ENCODE measurements around the gene ZMYM4. TPM values are rescaled to one million over a fixed set of nuclear protein-coding genes. Genes with fewer than 3 reads are reported as not detected.
"Not testable (repeated sequence)": the region's sequence is repeated elsewhere in the genome, so short reads cannot be mapped to it uniquely, and the experiment has no call there.

ZMYM4 gene
- 116 TPM for total RNA-seq

- peak; percentile 81 to 85 for DNase-seq (ENCODE audit: low spot score in 2 of 2)
- FAIRE-seq, result no peak
Observed at GRCh38 chr1:35268282-35269200, at the start of gene ZMYM4. ZMYM4 (plus strand) TSS chr1:35268709; CDS start chr1:35269047, 338 bp downstream.

GRCh38 chr1:35220976-35221375 is 47.5 kb upstream of the ZMYM4 start:
- no peak for DNase-seq (ENCODE audit: low spot score in 2 of 2)
- FAIRE-seq, result no peak

GRCh38 chr1:35222322-35223083 is 46.0 kb upstream of the ZMYM4 start:
- no peak for DNase-seq (ENCODE audit: low spot score in 2 of 2)
- no peak for FAIRE-seq

GRCh38 chr1:35223084-35223630 is 45.4 kb upstream of the ZMYM4 start:
- DNase-seq (ENCODE audit: low spot score in 2 of 2) (no peak), FAIRE-seq (no peak)

- FAIRE-seq (no peak), DNase-seq (ENCODE audit: low spot score in 2 of 2) (no peak)
Observed at GRCh38 chr1:35226546-35226945, 42.0 kb upstream of the ZMYM4 start.

DNA sequence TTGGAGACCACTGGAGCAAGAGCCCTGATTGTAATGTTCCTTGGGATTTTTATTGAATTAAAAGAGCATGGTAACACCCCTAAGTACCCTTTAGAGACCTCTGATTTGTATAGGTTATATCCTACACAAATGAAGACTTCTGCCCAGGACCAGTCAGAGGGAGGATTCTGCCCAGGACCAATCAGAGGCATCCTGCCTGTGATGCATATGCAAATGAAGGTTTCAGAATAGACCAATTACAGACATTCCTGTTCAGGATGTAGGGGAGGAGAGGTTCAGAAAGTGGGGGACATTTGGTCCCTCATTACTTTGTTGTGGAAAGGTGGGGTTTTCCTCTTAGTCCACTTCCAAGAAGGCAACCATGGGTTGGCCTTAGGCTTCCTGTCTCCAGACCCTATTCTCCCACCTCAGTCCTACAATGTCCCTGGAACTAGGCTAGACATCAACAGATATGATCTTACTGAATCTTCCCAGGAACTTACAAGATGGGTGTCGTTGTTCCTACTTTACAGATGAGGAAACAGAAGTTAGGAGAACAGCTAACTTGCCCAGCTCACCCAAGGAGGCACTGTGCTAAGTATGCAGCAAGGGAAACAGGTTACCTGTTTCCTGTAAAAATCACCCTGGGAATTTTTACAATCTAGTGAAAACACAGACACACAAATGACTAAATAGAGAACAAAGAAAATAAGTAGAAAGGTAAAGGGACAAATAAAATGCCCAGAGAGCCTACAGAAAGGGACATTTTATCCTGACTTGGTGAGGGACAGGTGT is 38.7 kb upstream of the ZMYM4 start:
- no peak for FAIRE-seq
- no peak for DNase-seq (ENCODE audit: low spot score in 2 of 2)

DNA sequence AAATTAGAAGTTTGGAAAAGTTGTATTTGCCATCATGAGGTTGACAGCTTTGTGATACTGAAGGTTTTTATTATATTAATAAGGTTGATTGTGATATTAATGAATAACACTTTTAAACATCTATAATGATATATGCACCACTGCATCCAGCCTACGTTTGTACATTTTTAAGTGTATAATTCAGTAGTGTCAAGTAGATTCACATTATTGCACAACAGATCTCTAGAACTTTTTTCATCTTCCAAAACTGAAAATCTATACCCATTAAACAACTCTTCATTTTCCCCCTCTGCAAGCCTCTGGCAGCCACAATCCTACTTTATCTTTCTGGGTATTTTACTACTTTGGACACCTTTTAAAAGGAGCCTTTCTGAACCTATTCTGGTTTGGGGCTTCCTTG is 37.2 kb upstream of the ZMYM4 start:
- FAIRE-seq, result no peak

GRCh38 chr1:35236772-35237171 is 31.7 kb upstream of the ZMYM4 start:
- not testable (repeated sequence) for DNase-seq (ENCODE audit: low spot score in 2 of 2); FAIRE-seq

More for the DNA sequence above, 37.2 kb upstream of the ZMYM4 start:
- DNase-seq (ENCODE audit: low spot score in 2 of 2), result no peak

- DNase-seq (ENCODE audit: low spot score in 2 of 2), result no peak
- FAIRE-seq, result no peak
Observed at GRCh38 chr1:35243691-35244090, 24.8 kb upstream of the ZMYM4 start.

DNA sequence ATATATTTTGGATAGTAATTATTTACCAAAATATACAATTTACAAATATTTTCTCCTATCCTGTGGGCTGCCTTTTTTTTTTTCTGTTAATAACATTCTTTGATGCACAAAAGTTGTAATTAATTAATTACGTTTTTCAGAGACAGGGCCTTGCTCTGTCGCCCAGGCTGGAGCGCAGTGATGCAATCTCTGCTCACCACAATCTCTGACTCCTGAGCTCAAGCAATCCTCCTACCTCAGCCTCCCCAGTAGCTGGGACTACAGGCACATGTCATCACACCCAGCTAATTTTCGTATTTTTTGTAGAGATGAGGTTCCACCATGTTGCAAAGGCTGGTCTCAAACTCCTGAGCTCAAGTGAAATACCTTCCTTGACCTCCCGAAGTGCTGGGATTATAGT is 21.3 kb upstream of the ZMYM4 start:
- FAIRE-seq, result no peak

DNA sequence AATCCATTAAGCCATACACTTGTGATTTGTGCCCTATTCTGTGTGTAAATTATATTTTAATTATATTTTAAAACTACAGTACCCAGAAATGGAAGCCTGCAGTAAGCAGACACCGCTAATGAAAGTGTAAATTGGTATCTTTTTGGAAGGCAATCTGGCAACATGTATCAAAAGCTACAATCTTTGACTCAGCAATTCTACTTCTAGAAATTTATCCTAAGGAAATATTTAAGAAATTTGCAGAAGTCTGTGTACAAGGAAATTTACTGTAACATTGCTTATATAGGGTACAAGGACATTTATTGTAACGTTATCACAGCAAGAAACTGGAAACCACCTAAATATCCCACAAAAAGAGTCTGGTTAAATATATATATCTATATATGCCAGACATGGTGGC is 14.6 kb upstream of the ZMYM4 start:
- no peak for DNase-seq (ENCODE audit: low spot score in 2 of 2)
- no peak for FAIRE-seq

More for the DNA sequence above, 21.3 kb upstream of the ZMYM4 start:
- DNase-seq (ENCODE audit: low spot score in 2 of 2), result no peak

- FAIRE-seq (no peak), DNase-seq (ENCODE audit: low spot score in 2 of 2) (no peak)
Observed at GRCh38 chr1:35255276-35255675, 13.2 kb upstream of the ZMYM4 start.

GRCh38 chr1:35259561-35259960 is 8.9 kb upstream of the ZMYM4 start:
- FAIRE-seq (no peak), DNase-seq (ENCODE audit: low spot score in 2 of 2) (no peak)

DNA sequence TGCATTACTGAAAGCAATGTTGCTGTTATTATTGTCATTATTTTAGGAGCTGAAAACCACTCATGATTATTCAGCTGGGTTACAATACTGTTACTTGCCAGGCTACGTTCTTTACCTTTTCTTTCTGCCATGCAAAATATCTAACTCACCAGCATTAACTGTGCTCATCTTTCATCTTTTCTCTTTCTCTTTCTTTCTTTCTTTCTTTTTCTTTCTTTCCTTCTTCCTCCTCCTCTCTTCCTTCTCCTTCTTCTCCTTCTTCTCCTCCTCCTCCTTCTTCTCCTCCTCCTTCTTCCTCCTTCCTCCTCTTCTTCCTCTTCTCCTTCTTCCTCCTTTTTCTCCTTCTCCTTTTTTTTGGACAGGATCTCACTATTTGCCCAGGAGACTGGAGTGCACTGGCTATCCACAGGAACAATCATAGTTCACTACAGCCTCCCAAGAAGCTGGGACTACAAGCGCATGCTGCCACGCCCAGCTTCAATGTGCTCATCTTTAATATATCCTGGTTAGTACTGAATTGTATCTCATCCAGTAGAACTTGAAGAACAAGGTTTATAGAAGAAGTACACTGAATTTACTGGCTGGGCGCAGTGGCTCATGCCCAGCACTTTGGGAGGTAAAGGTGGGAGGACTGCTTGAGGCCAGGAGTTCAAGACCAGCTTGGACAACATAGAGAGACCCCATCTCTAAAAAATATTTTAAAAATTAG is 6.9 kb upstream of the ZMYM4 start:
- DNase-seq (ENCODE audit: low spot score in 2 of 2), result no peak

DNA sequence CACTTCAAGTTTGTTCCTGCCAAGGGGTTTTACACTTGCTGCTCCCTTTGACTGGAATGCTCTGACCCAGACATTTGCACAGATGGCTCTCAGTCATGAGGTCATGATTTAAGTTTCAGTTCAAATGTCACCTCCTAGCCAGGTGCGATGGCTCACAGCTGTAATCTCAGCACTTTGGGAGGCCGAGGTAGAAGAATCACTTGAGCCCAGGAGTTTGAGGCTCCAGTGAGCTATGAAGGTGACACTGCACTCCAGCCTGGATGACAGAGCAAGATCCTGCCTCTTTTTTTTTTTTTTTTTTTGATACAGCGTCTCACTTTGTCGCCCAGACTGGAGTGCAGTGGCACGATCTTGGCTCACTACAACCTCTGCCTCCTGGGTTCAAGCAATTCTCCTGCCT is 4.5 kb upstream of the ZMYM4 start:
- no peak for FAIRE-seq
- DNase-seq (ENCODE audit: low spot score in 2 of 2), result no peak

More for the DNA sequence above, 6.9 kb upstream of the ZMYM4 start:
- no peak for FAIRE-seq

DNA sequence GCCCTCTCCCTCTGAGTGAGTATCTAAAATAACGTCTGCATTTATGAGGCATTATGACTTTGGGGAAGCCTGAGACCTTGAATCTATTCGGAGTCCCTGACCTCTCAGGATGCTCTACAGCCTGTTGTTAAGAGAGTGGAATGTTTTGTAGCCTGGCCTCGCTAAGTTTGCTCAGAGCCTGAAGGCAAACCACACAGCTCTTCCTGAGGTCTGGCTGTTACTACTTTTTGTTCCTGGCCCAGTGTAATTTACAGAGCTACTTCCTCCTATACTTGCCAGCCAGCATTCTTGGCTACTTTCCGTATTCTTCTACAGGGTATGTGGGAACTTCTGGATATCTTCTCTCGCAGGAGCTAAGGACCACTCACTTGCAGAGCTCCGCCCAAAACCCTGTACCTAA is 3.6 kb upstream of the ZMYM4 start:
- no peak for FAIRE-seq
- no peak for DNase-seq (ENCODE audit: low spot score in 2 of 2)

DNA sequence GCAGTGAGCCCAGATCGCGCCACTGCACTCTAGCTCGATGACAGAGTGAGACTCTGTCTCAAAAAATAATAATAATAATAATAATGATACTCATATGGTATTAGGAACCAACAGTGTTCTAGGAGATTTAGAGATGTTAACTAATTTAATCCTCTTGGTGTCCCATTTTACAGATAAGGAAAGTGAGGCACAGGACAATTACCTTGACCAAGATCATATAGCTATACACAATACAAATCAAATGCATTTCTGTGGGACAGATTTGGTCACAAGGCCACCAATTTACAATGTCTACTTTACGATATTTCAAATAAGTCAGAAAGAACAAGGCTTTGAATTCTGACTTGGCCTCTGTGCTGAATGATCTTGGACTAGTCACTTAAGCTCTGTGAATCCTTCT is 2.2 kb upstream of the ZMYM4 start:
- DNase-seq (ENCODE audit: low spot score in 2 of 2) (no peak), FAIRE-seq (no peak)

- DNase-seq (ENCODE audit: low spot score in 2 of 2), result no peak
Observed at GRCh38 chr1:35269201-35269988, 886 bp downstream of the ZMYM4 start.

GRCh38 chr1:35269989-35270289 is 1.4 kb downstream of the ZMYM4 start:
- no peak for DNase-seq (ENCODE audit: low spot score in 2 of 2)
- FAIRE-seq, result no peak

More at GRCh38 chr1:35269201-35269988, 886 bp downstream of the ZMYM4 start:
- no peak for FAIRE-seq
